GM23248 (cell line): ENCODE measurements around the gene HSPA12B.

Experiments
- EZH2 ChIP-seq: fragments of 200-600 bp; sonication (generic); IDR thresholded peaks from 2 replicates; pipeline ENCODE4 v1.6.1; 2018; ENCODE audit warnings: antibody characterized with exemption, mild to moderate bottlenecking; ENCODE audit not compliant: insufficient read depth, poor library complexity, severe bottlenecking
- EZH2phosphoT487 ChIP-seq: fragments of 200-600 bp; sonication (generic); IDR thresholded peaks from 2 replicates; pipeline ENCODE4 v1.6.1; 2018; ENCODE audit warnings: antibody characterized with exemption, moderate library complexity, mild to moderate bottlenecking, low read depth; ENCODE audit not compliant: insufficient read depth

DNA sequence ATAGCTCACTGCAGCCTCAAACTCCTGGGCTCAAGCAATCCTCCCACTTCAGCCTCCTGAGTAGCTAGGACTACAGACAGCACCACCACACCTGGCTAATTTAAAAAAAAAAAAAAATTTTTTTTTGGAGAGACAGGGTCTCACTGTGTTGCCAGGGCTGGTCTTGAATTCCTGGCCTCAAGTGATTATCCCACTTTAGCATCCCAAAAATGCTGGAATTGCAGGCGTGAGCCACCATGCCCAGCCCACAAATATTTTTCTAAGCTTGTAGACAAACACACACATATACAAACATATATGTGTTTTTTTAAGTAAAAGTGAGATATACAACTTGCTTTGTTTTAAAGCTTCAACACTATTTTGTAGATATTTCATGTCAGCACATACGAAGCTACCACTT, 10.8 kb downstream of the HSPA12B start:
- TF ChIP-seq EZH2, result no peak
- TF ChIP-seq EZH2phosphoT487, result no peak
